Mesenchymal stem cell (in vitro differentiated cells and primary cell): ENCODE results near the gene RNF126.

ENCODE experiments used
- DNase-seq: peaks from one replicate; pipeline ENCODE4 v3.0.0-alpha.2; 2013
- H2AFZ ChIP-seq: one replicate; pipeline ENCODE4 v1.6.1; 2013; ENCODE audit warnings: low read depth, mild to moderate bottlenecking, control low read depth, inconsistent platforms, low read length, moderate library complexity
- H2AK5ac ChIP-seq: 2 replicates; pipeline ENCODE4 v1.6.1; 2013; ENCODE audit warnings: low read length, moderate library complexity, mild to moderate bottlenecking, inconsistent platforms; ENCODE audit not compliant: severe bottlenecking
- H2BK120ac ChIP-seq: one replicate; pipeline ENCODE4 v1.6.1; 2013; ENCODE audit warnings: low read depth, mild to moderate bottlenecking, inconsistent platforms, low read length, moderate library complexity
- H2BK12ac ChIP-seq, 2 experiments: one replicate each; pipeline ENCODE4 v1.6.1; 2013; ENCODE audit warnings: inconsistent platforms in 2 of 2, low read length in 2 of 2, mild to moderate bottlenecking in 2 of 2, moderate library complexity in 2 of 2, control low read depth in 1 of 2
- H2BK15ac ChIP-seq: one replicate; pipeline ENCODE4 v1.6.1; 2013; ENCODE audit warnings: mild to moderate bottlenecking, low read depth, inconsistent platforms; ENCODE audit not compliant: poor library complexity, severe bottlenecking
- H2BK5ac ChIP-seq: 2 replicates; pipeline ENCODE4 v1.6.1; 2013; ENCODE audit warnings: low read depth, mild to moderate bottlenecking, low read length, control low read depth, inconsistent platforms; ENCODE audit not compliant: poor library complexity, severe bottlenecking
- H3K14ac ChIP-seq, 2 experiments: one replicate each; pipeline ENCODE4 v1.6.1; 2013; ENCODE audit warnings: inconsistent platforms in 2 of 2, low read length in 2 of 2, control low read depth in 1 of 2, mild to moderate bottlenecking in 1 of 2, moderate library complexity in 1 of 2
- H3K18ac ChIP-seq, 2 experiments: one replicate each; pipeline ENCODE4 v1.6.1; 2013; ENCODE audit warnings: inconsistent platforms in 2 of 2, low read length in 2 of 2, control low read depth in 1 of 2, low read depth in 1 of 2, mild to moderate bottlenecking in 1 of 2
- H3K23ac ChIP-seq, 2 experiments: one replicate each; pipeline ENCODE4 v1.6.1; 2013; ENCODE audit warnings: inconsistent platforms in 2 of 2, low read length in 2 of 2, mild to moderate bottlenecking in 2 of 2, moderate library complexity in 2 of 2, control low read depth in 1 of 2
- H3K27ac ChIP-seq: 2 replicates; pipeline ENCODE4 v1.5.1; 2013; ENCODE audit warnings: mild to moderate bottlenecking, moderate library complexity, low read length, control low read depth, inconsistent platforms; ENCODE audit not compliant: poor library complexity, severe bottlenecking
- H3K27me3 ChIP-seq, 2 experiments: 2 replicates each; pipeline versions ENCODE4 v1.6.1 to v1.7.0; 2013; ENCODE audit warnings: low read length in 2 of 2, mild to moderate bottlenecking in 2 of 2, moderate library complexity in 2 of 2, control low read depth in 1 of 2, inconsistent platforms in 1 of 2; ENCODE audit not compliant: control insufficient read depth in 1 of 2, insufficient read depth in 1 of 2
- H3K36me3 ChIP-seq, 2 experiments: 2 replicates each; pipeline versions ENCODE4 v1.6.1 to v1.7.0; 2013; ENCODE audit warnings: low read length in 2 of 2, control low read depth in 1 of 2, inconsistent platforms in 1 of 2, low read depth in 1 of 2, mild to moderate bottlenecking in 1 of 2; ENCODE audit not compliant: insufficient read depth in 2 of 2, control insufficient read depth in 1 of 2
- H3K4ac ChIP-seq, 2 experiments: one replicate each; pipeline ENCODE4 v1.6.1; 2013; ENCODE audit warnings: inconsistent platforms in 2 of 2, low read length in 2 of 2, mild to moderate bottlenecking in 2 of 2, moderate library complexity in 2 of 2, control low read depth in 1 of 2, low read depth in 1 of 2
- H3K4me1 ChIP-seq: 2 replicates; pipeline ENCODE4 v1.6.1; 2013; ENCODE audit warnings: low read depth, low read length, control low read depth; ENCODE audit not compliant: control insufficient read depth, insufficient read depth
- H3K4me2 ChIP-seq: 2 replicates; pipeline ENCODE4 v1.6.1; 2013; ENCODE audit warnings: low read length, mild to moderate bottlenecking, inconsistent platforms; ENCODE audit not compliant: poor library complexity, severe bottlenecking
- H3K4me3 ChIP-seq, 2 experiments: 2 replicates each; pipeline versions ENCODE4 v1.5.1 to v1.7.0; 2013; ENCODE audit warnings: low read length in 2 of 2, mild to moderate bottlenecking in 2 of 2, control low read depth in 1 of 2, low read depth in 1 of 2; ENCODE audit not compliant: insufficient read depth in 1 of 2
- H3K79me1 ChIP-seq: replicated peaks from 2 replicates; pipeline ENCODE4 v1.6.1; 2013; ENCODE audit warnings: mild to moderate bottlenecking, control low read depth, low read length, inconsistent platforms; ENCODE audit not compliant: poor library complexity, severe bottlenecking
- H3K9ac ChIP-seq: 2 replicates; pipeline ENCODE4 v1.7.0; 2013; ENCODE audit warnings: mild to moderate bottlenecking, low read length, moderate library complexity
- H3K9me3 ChIP-seq: 2 replicates; pipeline ENCODE4 v1.7.0; 2013; ENCODE audit warnings: mild to moderate bottlenecking, low read length; ENCODE audit not compliant: control insufficient read depth
- H4K8ac ChIP-seq: one replicate; pipeline ENCODE4 v1.6.1; 2013; ENCODE audit warnings: inconsistent platforms, mild to moderate bottlenecking, low read length, moderate library complexity
- H4K91ac ChIP-seq: one replicate; pipeline ENCODE4 v1.6.1; 2013; ENCODE audit warnings: mild to moderate bottlenecking, low read length, inconsistent platforms
- WGBS: methylation state at CpG from one replicate; pipeline ENCODE4 v1.1.7; 2013; ENCODE audit warnings: mixed read lengths; 5-methylcytosine and 5-hydroxymethylcytosine counted together

The RNF126 gene

GRCh38 chr19:646779-647565, 16.0 kb downstream of the RNF126 start:
- Histone ChIP-seq H2AK5ac (no peak overlapping the region), H3K14ac (no peak overlapping the region), H3K36me3 (peaks cover 46 to 91% of the 10 kb centered on the region in 2 experiments), H3K27ac (no peak overlapping the region), H3K27me3 (no peaks in the 10 kb centered on the region), H3K9ac (no peak overlapping the region), H3K4me2 (no peak overlapping the region), H3K4me3 (no peak overlapping the region), H2AFZ (no peak overlapping the region), H2BK12ac (no peak overlapping the region), H3K18ac (no peak overlapping the region), H2BK15ac (no peak overlapping the region), H4K91ac (no peak overlapping the region), H3K4ac (no peak overlapping the region), H2BK5ac (no peak overlapping the region), H3K23ac (no peak overlapping the region), H2BK120ac (no peak overlapping the region), H4K8ac (no peak overlapping the region), H3K79me1 (peaks cover 18% of the 10 kb centered on the region), H3K9me3 (no peaks in the 10 kb centered on the region), H3K4me1 (no peaks in the 10 kb centered on the region)
- WGBS, result 93% methylated on average over 43 of the region's 48 CpGs
- DNase-seq, result no peak

- Histone ChIP-seq H2BK15ac (no peak overlapping the region), H2BK120ac (no peak overlapping the region), H3K9me3 (no peaks in the 10 kb centered on the region), H3K27ac (no peak overlapping the region), H3K36me3 (peaks cover 40 to 85% of the 10 kb centered on the region in 2 experiments), H2BK12ac (no peak overlapping the region), H2AFZ (no peak overlapping the region), H3K9ac (no peak overlapping the region), H2AK5ac (no peak overlapping the region), H2BK5ac (no peak overlapping the region), H3K14ac (no peak overlapping the region), H4K91ac (no peak overlapping the region), H3K18ac (no peak overlapping the region), H3K4me3 (no peak overlapping the region), H3K4me1 (no peaks in the 10 kb centered on the region), H3K23ac (no peak overlapping the region), H4K8ac (no peak overlapping the region), H3K4me2 (no peak overlapping the region), H3K79me1 (peaks cover 18% of the 10 kb centered on the region), H3K27me3 (no peaks in the 10 kb centered on the region), H3K4ac (no peak overlapping the region)
- no peak for DNase-seq
- 96% methylated on average over 58 of the region's 62 CpGs for WGBS
Observed at GRCh38 chr19:645912-646778, 16.9 kb downstream of the RNF126 start.

GRCh38 chr19:644789-645188, 18.2 kb downstream of the RNF126 start:
- peaks cover 36 to 73% of the 10 kb centered on the region in 2 experiments for H3K36me3 ChIP-seq

GRCh38 chr19:644363-644762, 18.7 kb downstream of the RNF126 start:
- Histone ChIP-seq H3K18ac (no peak overlapping the region), H3K9ac (no peak overlapping the region), H2AFZ (no peak overlapping the region), H2BK120ac (no peak overlapping the region), H3K4me1 (peaks cover 6% of the 10 kb centered on the region), H3K9me3 (no peaks in the 10 kb centered on the region), H2BK12ac (no peak overlapping the region), H3K27ac (no peak overlapping the region), H3K14ac (no peak overlapping the region), H3K4ac (no peak overlapping the region), H2BK5ac (no peak overlapping the region), H3K4me3 (no peak overlapping the region), H4K91ac (no peak overlapping the region), H3K4me2 (no peak overlapping the region), H3K27me3 (no peaks in the 10 kb centered on the region), H2AK5ac (no peak overlapping the region), H3K23ac (no peak overlapping the region), H2BK15ac (peak overlapping the region; percentile 77), H3K79me1 (peaks cover 15% of the 10 kb centered on the region), H3K36me3 (peaks cover 33 to 69% of the 10 kb centered on the region in 2 experiments), H4K8ac (no peak overlapping the region)
- 89% methylated on average over 28 of the region's 28 CpGs for WGBS
- no peak for DNase-seq

More at GRCh38 chr19:644789-645188, 18.2 kb downstream of the RNF126 start:
- no peak overlapping the region for H2BK5ac ChIP-seq
- no peak overlapping the region for H3K9ac ChIP-seq
- no peak for DNase-seq
- no peak overlapping the region for H3K4ac ChIP-seq
- H2BK120ac ChIP-seq, result no peak overlapping the region
- peak overlapping the region; percentile 77 for H2BK15ac ChIP-seq
- no peak overlapping the region for H4K8ac ChIP-seq
- peaks cover 4% of the 10 kb centered on the region for H3K4me1 ChIP-seq
- H2AFZ ChIP-seq, result no peak overlapping the region
- WGBS, result 90% methylated on average over 14 of the region's 14 CpGs
- H3K18ac ChIP-seq, result no peak overlapping the region
- no peaks in the 10 kb centered on the region for H3K27me3 ChIP-seq
- no peak overlapping the region for H3K27ac ChIP-seq
- H3K14ac ChIP-seq, result no peak overlapping the region
- H3K9me3 ChIP-seq, result no peaks in the 10 kb centered on the region
- no peak overlapping the region for H3K4me2 ChIP-seq
- no peak overlapping the region for H2AK5ac ChIP-seq
- no peak overlapping the region for H3K4me3 ChIP-seq
- H3K79me1 ChIP-seq, result peaks cover 17% of the 10 kb centered on the region
- H3K23ac ChIP-seq, result no peak overlapping the region
- H2BK12ac ChIP-seq, result no peak overlapping the region
- H4K91ac ChIP-seq, result no peak overlapping the region
